Stimulated activated CD4-positive, alpha-beta T cell treated with anti-CD3 and anti-CD28 coated beads, Interleukin-1b, Interleukin-23, amount 100 ng/mL, for 4 hours (primary cell): Measurements from ENCODE around the gene MB.
"Not testable (repeated sequence)": the region's sequence is repeated elsewhere in the genome, so short reads cannot be mapped to it uniquely, and the experiment has no call there.

Source experiments
- DNase-seq, 2 donors: peaks; one replicate each; pipeline ENCODE4 v3.0.0-alpha.2; 2020; ENCODE audit warnings: low read depth in 2 of 2

Gene MB

GRCh38 chr22:35617137-35617755, at the start of gene MB:
TSS of gene MB (minus strand) at chr22:35617329. CDS start at chr22:35617257, 72 bp downstream.
- DNase-seq, result no peak

- not testable (repeated sequence) for DNase-seq
Measured at GRCh38 chr22:35666699-35667098, 49.6 kb upstream of the MB start.

GRCh38 chr22:35664955-35665587, 47.9 kb upstream of the MB start:
- DNase-seq, result no peak

GRCh38 chr22:35663371-35663770, 46.2 kb upstream of the MB start:
- DNase-seq, result no peak

- no peak for DNase-seq
Measured at GRCh38 chr22:35662914-35663313, 45.8 kb upstream of the MB start.

- DNase-seq, result no peak
Measured at GRCh38 chr22:35661464-35661863, 44.3 kb upstream of the MB start.

- peak in 1 of 2 donors; percentile 49 for DNase-seq
Measured at GRCh38 chr22:35660291-35661127, 43.4 kb upstream of the MB start.

GRCh38 chr22:35657571-35658312, 40.6 kb upstream of the MB start:
- DNase-seq, result no peak

- DNase-seq, result no peak
Measured at GRCh38 chr22:35656284-35656752, 39.2 kb upstream of the MB start.

GRCh38 chr22:35653824-35654223, 36.7 kb upstream of the MB start:
- DNase-seq, result no peak

- DNase-seq, result no peak
Measured at GRCh38 chr22:35651085-35651484, 34.0 kb upstream of the MB start.

- DNase-seq, result no peak
Measured at GRCh38 chr22:35649636-35650250, 32.6 kb upstream of the MB start.

GRCh38 chr22:35649026-35649553, 32.0 kb upstream of the MB start:
- DNase-seq, result no peak

- DNase-seq, result peak; percentile 32 to 58
Measured at GRCh38 chr22:35648066-35649025, 31.2 kb upstream of the MB start, which contains the start of gene APOL6. TSS of gene APOL6 (plus strand) at chr22:35648446. CDS start at chr22:35656426, 7,980 bp downstream.

- no peak for DNase-seq
Measured at GRCh38 chr22:35645646-35646045, 28.5 kb upstream of the MB start.

- DNase-seq, result no peak
Measured at GRCh38 chr22:35643991-35644390, 26.9 kb upstream of the MB start.

GRCh38 chr22:35642305-35642741, 25.2 kb upstream of the MB start:
- DNase-seq, result no peak

GRCh38 chr22:35641494-35642120, 24.5 kb upstream of the MB start:
- no peak for DNase-seq

GRCh38 chr22:35638410-35638809, 21.3 kb upstream of the MB start:
- no peak for DNase-seq
